ENCODE results near the gene DVL2. TPM values are rescaled to one million over a fixed set of nuclear protein-coding genes. Genes with fewer than 3 reads are reported as not detected.

Gene DVL2
- total RNA-seq, 1 experiment from 2014 or later, result 36.9 TPM

DNA sequence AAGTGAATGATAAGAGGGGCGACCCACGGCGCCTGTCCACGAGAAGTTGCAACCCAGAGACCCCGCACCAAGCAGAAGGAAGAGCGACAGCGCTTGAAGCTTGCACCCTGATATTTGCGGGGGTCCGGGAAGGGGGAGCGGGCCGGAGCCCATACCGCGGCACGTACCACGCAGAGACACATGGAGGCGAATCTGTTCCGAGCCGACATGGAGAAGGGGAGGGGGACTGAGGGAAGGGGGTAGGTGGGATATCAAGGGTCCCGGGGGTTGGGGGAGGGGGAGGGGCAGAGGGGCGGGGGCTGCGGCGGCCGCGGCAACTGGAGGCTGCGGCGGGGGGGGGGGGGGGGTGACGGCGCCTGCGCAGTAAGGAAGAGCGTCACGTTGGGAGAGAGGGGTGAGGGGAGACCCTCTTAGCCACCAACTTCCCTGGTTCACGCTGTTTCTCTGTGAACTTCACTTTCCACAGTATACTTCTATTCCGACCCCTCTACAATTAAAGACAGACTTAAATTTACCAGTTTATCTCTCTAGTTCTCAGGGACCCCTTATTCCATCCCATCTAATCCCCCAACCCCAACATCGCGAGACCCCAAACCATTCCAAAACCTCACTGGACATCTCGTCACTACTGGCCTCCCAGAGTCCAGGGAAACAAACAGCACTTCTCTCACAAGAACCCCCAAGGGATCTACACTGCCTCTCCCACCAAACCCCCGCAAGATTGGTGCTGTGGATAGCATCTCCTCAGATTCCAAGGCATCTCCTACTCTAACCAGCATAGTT lies 22.6 kb downstream of the DVL2 start:
- no peaks in the 10 kb centered on the region for H3K27me3 ChIP-seq (ENCODE audit: low read length)
- TF ChIP-seq CTCF (conservative IDR thresholded peaks at IDR 0.05; ENCODE audit: low read depth, low read length) (no peak), EZH2phosphoT487 (IDR thresholded peaks at IDR 0.05; ENCODE audit: borderline replicate concordance, low read length) (no peak), EZH2 (IDR thresholded peaks at IDR 0.05; ENCODE audit: low read length, unreplicated experiment) (no peak)
- no peak overlapping the region for H3K9ac ChIP-seq (ENCODE audit: low read length)
- H3K4me2 ChIP-seq (ENCODE audit: low read length), result no peak overlapping the region
- CTCF ChIA-PET, result no interaction called here
- H4K20me1 ChIP-seq (ENCODE audit: low read length), result no peaks in the 10 kb centered on the region
- no peaks in the 10 kb centered on the region for H3K9me2 ChIP-seq (replicated peaks; ENCODE audit: low read length)
- H3K4me1 ChIP-seq (ENCODE audit: insufficient read depth, low read length), result peaks cover 11% of the 10 kb centered on the region
- H2AFZ ChIP-seq (ENCODE audit: low read length), result no peak overlapping the region
- no peaks in the 10 kb centered on the region for H3F3A ChIP-seq (ENCODE audit: low read length, unreplicated experiment)
- no peak overlapping the region for H3K27ac ChIP-seq (ENCODE audit: low read length)
- ATAC-seq (no peak), DNase-seq (no peak)
- no TSS peak for BruUV-seq (replicated peaks)
- POLR2A ChIA-PET (ENCODE audit: unreplicated experiment), result no interaction called here
- H3K4me3 ChIP-seq (ENCODE audit: low read length), result no peak overlapping the region
- intact Hi-C loops (cut with micrococcal nuclease), result no loop called here
- no peaks in the 10 kb centered on the region for H3K36me3 ChIP-seq (ENCODE audit: low read depth, low read length)
- H3K9me3 ChIP-seq (ENCODE audit: low read length), result no peaks in the 10 kb centered on the region
- H3K79me2 ChIP-seq (ENCODE audit: low read length), result peaks cover 24% of the 10 kb centered on the region

DNA sequence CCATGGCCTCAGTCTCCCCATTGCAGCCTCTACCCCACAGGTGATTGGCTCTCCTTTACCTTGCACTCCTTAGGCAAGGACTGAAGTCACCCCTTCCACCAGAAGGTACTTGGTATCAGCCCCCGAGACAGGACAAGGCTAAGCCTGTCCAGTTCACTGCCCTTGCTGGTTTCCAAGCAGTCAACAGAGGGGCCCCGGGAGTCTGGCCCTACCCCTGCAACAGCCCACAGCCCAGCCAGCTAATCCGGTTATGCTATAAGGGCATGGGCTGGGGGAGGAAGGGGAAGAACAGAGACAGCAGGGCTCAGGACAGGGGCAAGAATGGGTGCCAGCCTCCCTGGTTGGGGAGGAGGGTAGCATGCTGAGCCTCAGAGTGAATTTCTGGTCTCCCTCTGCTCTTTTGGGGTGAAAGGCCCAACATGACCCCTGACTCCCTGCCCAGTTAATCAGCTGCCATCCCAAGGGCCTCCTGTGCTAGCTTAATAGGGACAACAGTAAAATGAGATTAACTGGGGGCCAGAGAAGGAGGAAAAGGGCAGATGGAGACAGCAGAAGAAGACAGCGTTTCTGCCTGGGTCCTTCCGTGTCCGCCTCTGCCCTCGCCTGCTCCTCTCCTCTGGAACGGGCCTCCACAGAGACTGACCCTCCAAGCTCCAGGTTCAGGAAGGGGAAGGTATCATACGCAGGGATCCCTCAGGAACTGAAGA lies 25.4 kb downstream of the DVL2 start:
- peaks cover 15% of the 10 kb centered on the region for H3K79me2 ChIP-seq (ENCODE audit: low read length)
- no peak overlapping the region for H3K9ac ChIP-seq (ENCODE audit: low read length)
- TF ChIP-seq CTCF (conservative IDR thresholded peaks at IDR 0.05; ENCODE audit: low read depth, low read length) (no peak), EZH2phosphoT487 (IDR thresholded peaks at IDR 0.05; ENCODE audit: borderline replicate concordance, low read length) (no peak), EZH2 (IDR thresholded peaks at IDR 0.05; ENCODE audit: low read length, unreplicated experiment) (no peak)
- ChIA-PET CTCF (no interaction called here), POLR2A (ENCODE audit: unreplicated experiment) (no interaction called here)
- H3K27me3 ChIP-seq (ENCODE audit: low read length), result no peaks in the 10 kb centered on the region
- no TSS peak for BruUV-seq (replicated peaks)
- no peaks in the 10 kb centered on the region for H4K20me1 ChIP-seq (ENCODE audit: low read length)
- H3K4me2 ChIP-seq (ENCODE audit: low read length), result no peak overlapping the region
- H3K9me2 ChIP-seq (replicated peaks; ENCODE audit: low read length), result no peaks in the 10 kb centered on the region
- DNase-seq (no peak), ATAC-seq (no peak)
- H3K27ac ChIP-seq (ENCODE audit: low read length), result no peak overlapping the region
- no peak overlapping the region for H2AFZ ChIP-seq (ENCODE audit: low read length)
- no peak overlapping the region for H3K4me3 ChIP-seq (ENCODE audit: low read length)
- H3K9me3 ChIP-seq (ENCODE audit: low read length), result no peaks in the 10 kb centered on the region
- no peaks in the 10 kb centered on the region; the same call in 1 of the 2 replicates for H3K4me1 ChIP-seq (ENCODE audit: insufficient read depth, low read length)
- intact Hi-C loops (cut with micrococcal nuclease), result no loop called here
- H3F3A ChIP-seq (ENCODE audit: low read length, unreplicated experiment), result no peaks in the 10 kb centered on the region
- H3K36me3 ChIP-seq (ENCODE audit: low read depth, low read length), result no peaks in the 10 kb centered on the region

All from PC-3 (cell line).